SU-DHL-6 (cell line): ENCODE measurements around the gene LRRC8E.

ENCODE experiments used
- EZH2phosphoT487 ChIP-seq: fragments of 200-600 bp; sonication (generic), shearing (Covaris generic); conservative IDR thresholded peaks from 2 replicates; pipeline ENCODE4 v1.6.1; 2018; ENCODE audit warnings: mild to moderate bottlenecking, antibody characterized with exemption, low read length, moderate library complexity, mixed read lengths
- TF ChIP-seq, protein P1 (sequence below): fragments of 200-600 bp; sonication (generic); IDR thresholded peaks from one replicate; pipeline ENCODE4 v1.5.1; 2017; ENCODE audit warnings: antibody characterized with exemption, mild to moderate bottlenecking, low read length, moderate library complexity; ENCODE audit not compliant: insufficient read depth, poor library complexity, severe bottlenecking

DNA sequence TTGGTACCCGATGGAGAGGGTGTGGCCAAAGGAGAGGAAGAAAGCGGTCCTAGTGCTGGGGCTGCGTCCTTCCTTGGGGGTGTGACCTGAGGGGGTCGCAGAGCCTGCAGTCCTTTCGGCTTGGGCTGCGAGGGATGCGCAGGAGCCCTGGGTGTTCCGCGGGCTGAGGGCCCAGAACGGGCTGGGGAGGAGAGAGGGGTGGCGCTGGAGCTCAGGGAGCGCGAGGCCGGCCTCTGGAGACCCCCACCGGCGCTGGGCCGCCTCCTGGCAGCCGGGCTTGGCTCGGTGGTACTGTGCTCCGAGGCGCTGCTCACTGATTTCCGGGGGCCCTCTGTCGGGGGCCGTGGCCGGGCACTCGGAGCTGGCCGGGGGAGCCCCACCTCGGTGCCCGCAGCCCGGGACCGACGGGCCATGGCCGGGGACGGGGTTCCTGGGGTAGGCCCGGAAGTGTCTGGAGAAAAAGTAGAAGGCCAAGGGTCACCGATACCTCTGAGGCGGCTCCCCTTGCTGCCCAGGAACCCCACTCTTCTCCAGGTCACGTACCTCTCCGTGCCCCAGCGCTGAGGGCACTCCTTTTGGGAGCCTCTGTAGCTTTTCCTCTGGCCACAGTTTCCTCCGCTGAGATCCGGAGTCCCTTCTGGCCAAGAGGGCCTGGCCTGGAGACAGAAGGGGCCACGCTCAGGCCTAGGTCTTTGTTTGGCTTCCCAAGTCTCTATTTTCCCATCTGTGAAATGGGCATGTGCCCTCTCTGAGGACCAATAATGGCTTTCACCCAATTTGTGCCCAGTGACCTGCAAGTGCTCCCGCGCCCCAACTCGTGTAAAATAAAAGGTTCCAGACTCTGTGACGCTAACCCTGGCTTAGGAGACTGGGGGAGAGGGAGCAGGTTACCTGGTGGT, 15.8 kb upstream of the LRRC8E start:
- TF ChIP-seq, protein P1, sequence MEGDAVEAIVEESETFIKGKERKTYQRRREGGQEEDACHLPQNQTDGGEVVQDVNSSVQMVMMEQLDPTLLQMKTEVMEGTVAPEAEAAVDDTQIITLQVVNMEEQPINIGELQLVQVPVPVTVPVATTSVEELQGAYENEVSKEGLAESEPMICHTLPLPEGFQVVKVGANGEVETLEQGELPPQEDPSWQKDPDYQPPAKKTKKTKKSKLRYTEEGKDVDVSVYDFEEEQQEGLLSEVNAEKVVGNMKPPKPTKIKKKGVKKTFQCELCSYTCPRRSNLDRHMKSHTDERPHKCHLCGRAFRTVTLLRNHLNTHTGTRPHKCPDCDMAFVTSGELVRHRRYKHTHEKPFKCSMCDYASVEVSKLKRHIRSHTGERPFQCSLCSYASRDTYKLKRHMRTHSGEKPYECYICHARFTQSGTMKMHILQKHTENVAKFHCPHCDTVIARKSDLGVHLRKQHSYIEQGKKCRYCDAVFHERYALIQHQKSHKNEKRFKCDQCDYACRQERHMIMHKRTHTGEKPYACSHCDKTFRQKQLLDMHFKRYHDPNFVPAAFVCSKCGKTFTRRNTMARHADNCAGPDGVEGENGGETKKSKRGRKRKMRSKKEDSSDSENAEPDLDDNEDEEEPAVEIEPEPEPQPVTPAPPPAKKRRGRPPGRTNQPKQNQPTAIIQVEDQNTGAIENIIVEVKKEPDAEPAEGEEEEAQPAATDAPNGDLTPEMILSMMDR: no peak
- no peak for TF ChIP-seq EZH2phosphoT487
